Measurements from ENCODE around the gene TRAK1. TPM values are rescaled to one million over a fixed set of nuclear protein-coding genes. Genes with fewer than 3 reads are reported as not detected.
A peak's percentile ranks its signal among the peaks of the same experiment; 100 is the strongest.

Gene TRAK1
- total RNA-seq, 1 donor from 2014 or later: 35.4 TPM

DNA sequence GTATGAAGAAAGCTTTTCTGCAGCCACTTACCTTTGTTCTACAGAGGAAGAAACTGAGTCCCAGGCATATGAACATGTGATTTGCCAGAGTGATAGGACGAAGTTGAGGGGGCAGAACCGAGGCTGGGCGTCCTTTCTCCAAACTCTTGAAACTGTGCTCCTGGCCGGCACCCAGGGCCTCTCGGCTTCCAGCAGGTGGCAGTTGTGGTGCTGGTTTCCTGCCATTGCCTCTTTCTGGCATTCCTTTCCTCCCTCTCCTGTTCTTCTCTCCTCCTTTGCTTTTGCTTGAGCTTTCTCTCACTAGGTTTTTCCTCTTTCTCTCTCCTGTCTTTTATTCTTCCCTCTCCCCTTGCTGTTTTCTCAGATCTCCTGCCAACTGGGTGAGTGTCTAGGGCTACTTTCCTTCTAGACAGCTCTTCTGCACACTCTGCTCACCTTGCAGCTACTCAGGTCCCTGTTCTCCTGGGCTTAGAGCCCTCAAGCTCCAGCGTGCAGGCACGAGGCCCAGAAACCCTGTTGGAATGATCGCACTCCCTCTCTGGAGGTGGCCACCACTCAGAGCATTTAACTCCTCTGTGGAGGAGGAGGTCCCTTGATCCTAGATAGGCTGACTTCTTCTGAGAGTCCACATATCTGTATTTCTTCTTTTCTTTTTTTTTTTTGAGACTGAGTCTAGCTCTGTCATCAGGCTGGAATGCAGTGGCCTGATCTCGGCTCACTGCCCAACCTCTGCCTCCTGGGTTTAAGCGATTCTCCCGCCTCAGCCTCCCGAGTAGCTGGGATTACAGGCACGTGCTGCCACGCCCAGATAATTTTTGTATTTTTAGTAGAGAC lies 26.2 kb downstream of the TRAK1 start:
- Mint-ChIP-seq H3K4me3 (no peak overlapping the region), H3K27ac (peak overlapping the region; percentile 23), H3K27me3 (no peaks in the 10 kb centered on the region), H3K4me1 (peaks cover 10% of the 10 kb centered on the region), H3K36me3 (ENCODE audit: low read depth) (no peaks in the 10 kb centered on the region), H3K9me3 (no peaks in the 10 kb centered on the region)
- DNase-seq: peak; percentile 67
- intact Hi-C loops (cut with micrococcal nuclease): loop anchor here (5.0 kb wide), 1 partner anchor 325 kb away; no protein-coding TSS in a partner anchor

DNA sequence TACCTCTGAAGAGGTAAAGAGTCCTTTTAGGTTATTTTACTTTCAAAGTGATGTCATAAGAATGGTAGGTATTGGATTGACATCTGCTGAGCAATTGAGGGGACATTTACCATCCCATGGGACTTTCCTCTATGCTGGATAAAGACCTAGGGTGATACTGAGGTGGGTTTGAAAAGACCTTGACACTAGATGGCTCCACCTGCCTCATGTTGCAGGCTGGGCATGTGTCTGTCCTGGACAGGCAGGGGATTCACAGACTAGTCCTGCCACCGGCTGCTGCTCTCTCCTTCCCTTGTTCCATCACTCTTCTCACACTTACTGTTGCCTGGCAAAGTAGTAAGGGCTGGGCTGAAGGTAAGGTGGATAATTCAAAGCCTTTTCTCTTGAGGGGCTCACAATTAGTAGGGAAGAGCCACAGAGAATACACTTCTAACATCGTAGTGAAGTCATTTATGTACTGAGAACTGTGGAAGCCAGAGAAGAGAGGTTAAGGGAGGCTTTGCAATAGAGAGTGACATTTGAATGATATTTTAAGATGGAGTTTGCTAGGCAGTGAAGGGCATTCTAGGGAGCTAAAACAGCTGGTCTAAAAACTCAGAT lies 27.7 kb downstream of the TRAK1 start:
- peaks cover 16% of the 10 kb centered on the region for H3K4me1 Mint-ChIP-seq
- no peaks in the 10 kb centered on the region for H3K9me3 Mint-ChIP-seq
- peak; percentile 71 for DNase-seq
- no peak overlapping the region for H3K27ac Mint-ChIP-seq
- H3K4me3 Mint-ChIP-seq: no peak overlapping the region
- no peaks in the 10 kb centered on the region for H3K27me3 Mint-ChIP-seq
- intact Hi-C loops (cut with micrococcal nuclease): loop anchor here (1.0 to 5.0 kb wide), 2 partner anchors 72 to 323 kb away; no protein-coding TSS in a partner anchor
- no peaks in the 10 kb centered on the region for H3K36me3 Mint-ChIP-seq (ENCODE audit: low read depth)

DNA sequence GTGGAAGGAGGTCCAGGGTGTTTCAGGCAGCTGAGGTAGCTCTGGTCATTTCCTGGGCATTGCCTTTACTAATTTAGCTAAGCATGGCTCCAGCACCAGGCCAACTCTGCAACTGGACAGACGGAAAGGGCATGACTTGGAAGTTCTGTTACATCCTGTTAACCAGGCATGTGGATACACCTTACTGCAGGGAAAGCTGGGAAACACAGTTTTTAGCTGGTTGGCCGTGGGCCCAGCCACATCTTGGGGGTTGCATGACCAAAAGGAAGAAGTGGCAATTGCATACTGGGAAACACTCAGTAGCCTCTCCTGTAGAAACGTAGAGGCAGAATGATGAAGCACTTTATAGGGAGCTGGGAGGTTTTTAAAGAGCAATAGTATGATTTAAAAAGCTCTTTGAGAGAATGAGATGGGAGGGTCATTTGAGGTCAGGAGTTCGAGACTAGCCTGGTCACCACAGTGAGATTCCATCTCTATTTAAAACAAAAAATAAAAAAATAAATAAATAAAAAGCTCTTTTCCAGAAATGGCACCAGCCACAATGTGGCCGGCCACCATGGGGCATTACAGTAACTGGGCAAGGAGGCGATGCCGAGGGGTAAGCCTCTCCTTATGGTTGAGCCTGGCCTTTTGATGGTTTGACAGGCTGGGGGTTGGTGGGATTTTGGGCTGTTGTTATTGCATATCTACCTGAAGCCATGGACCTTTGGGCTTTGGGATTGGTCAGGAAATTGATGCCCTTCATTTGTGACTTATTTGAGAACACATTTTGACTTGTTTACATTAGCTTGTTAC lies 28.6 kb downstream of the TRAK1 start:
- Mint-ChIP-seq H3K27me3 (no peaks in the 10 kb centered on the region), H3K4me1 (peaks cover 16% of the 10 kb centered on the region), H3K36me3 (ENCODE audit: low read depth) (peaks cover 2% of the 10 kb centered on the region), H3K27ac (no peak overlapping the region), H3K4me3 (no peak overlapping the region), H3K9me3 (no peaks in the 10 kb centered on the region)
- intact Hi-C loops (cut with micrococcal nuclease): loop anchor here (1.0 to 5.0 kb wide), 2 partner anchors 72 to 323 kb away; no protein-coding TSS in a partner anchor
- no peak for DNase-seq

DNA sequence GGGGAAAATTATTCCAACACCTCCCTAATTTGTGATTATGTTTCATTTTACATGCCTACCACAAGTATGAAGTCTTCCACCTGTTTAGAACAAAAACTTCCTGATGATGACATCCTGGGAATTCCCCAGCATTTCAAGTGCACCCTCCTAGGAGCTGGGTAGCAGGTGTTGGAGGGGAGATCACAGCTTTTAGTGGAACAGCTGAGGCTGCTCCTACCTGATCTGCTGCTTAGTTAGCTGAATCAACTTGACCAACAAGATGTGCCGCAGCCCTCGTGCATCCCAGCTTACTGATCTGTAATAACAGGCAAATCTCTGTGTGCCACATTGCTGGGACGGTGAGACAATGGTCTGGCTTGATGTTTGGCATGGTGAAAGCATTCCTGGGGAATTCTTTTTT lies 29.7 kb downstream of the TRAK1 start:
- Mint-ChIP-seq H3K27me3 (no peaks in the 10 kb centered on the region), H3K27ac (no peak overlapping the region), H3K36me3 (ENCODE audit: low read depth) (peaks cover 12% of the 10 kb centered on the region), H3K9me3 (no peaks in the 10 kb centered on the region), H3K4me1 (peaks cover 16% of the 10 kb centered on the region), H3K4me3 (no peak overlapping the region)
- intact Hi-C loops (cut with micrococcal nuclease): no loop called here
- no peak for DNase-seq

DNA sequence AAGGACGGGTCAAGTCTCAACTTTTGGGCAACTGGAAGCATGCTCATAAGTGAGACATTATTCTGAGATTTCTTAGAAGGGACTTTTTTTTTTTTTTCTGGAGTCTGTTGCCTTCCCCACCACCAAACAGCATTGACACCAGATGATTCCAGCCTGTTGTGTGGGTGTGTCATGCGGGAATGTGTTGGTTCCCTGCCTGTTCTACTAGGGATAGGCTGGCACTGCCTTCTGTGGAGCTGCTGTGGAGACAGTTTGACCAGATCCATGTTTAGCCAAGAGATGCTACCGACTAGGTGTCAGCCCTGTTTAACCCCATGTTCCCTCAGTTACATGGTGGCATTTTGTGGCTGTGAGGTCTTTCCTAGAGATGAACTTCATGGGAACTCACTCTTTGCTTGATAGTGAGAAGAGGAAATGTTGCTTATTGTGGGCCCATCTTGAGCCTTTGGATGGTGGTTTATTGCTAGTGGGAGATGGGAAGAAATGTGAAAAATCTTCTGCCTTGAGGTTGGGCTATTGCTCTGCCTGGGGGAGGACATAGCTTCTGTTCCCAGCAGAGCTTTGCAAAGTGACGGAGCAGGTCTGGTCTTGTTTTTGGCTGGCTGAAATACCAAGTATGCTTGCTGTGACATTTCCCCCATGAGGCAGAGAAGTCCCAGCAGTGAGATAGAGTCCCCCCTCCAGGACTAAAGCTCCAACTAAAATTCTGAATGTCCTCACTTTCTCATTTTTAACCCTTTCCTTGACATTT lies 31.3 kb downstream of the TRAK1 start:
- Mint-ChIP-seq H3K27ac (no peak overlapping the region), H3K36me3 (ENCODE audit: low read depth) (peaks cover 22% of the 10 kb centered on the region), H3K9me3 (no peaks in the 10 kb centered on the region), H3K4me3 (no peak overlapping the region), H3K4me1 (peaks cover 14% of the 10 kb centered on the region), H3K27me3 (no peaks in the 10 kb centered on the region)
- intact Hi-C loops (cut with micrococcal nuclease): no loop called here
- no peak for DNase-seq

DNA sequence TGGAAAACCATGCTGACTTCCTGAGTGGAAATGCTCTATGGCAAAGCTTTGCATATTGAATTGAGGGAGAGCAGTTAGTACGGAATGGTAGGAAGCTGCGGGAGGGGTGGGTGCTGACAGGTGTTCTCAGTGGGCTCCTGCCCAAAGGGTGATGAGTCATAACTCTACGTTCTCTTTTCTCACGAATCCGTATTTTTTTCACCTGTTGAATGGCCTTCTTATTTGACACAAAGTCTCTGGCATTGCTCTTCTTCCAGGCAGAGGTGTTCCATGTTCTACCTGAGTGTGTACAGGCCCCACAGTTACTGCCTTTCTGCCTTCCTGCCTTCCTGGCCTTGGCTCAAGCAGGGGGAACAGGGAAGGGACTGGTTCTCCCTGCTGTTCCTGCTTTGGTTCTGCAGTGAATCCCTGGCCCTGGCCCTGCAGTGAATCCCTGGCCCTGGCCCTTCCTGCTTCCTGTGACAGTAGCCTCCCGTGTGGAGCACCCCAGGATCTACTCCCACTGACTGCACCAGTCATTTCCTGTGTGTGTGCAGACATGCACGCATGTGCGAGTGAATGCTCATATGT lies 31.9 kb downstream of the TRAK1 start:
- DNase-seq: no peak
- H3K27me3 Mint-ChIP-seq: no peaks in the 10 kb centered on the region
- H3K36me3 Mint-ChIP-seq (ENCODE audit: low read depth): peaks cover 23% of the 10 kb centered on the region
- H3K4me3 Mint-ChIP-seq: no peak overlapping the region
- H3K9me3 Mint-ChIP-seq: no peaks in the 10 kb centered on the region
- intact Hi-C loops (cut with micrococcal nuclease): no loop called here
- H3K27ac Mint-ChIP-seq: peak overlapping the region; percentile 60
- H3K4me1 Mint-ChIP-seq: peaks cover 13% of the 10 kb centered on the region

DNA sequence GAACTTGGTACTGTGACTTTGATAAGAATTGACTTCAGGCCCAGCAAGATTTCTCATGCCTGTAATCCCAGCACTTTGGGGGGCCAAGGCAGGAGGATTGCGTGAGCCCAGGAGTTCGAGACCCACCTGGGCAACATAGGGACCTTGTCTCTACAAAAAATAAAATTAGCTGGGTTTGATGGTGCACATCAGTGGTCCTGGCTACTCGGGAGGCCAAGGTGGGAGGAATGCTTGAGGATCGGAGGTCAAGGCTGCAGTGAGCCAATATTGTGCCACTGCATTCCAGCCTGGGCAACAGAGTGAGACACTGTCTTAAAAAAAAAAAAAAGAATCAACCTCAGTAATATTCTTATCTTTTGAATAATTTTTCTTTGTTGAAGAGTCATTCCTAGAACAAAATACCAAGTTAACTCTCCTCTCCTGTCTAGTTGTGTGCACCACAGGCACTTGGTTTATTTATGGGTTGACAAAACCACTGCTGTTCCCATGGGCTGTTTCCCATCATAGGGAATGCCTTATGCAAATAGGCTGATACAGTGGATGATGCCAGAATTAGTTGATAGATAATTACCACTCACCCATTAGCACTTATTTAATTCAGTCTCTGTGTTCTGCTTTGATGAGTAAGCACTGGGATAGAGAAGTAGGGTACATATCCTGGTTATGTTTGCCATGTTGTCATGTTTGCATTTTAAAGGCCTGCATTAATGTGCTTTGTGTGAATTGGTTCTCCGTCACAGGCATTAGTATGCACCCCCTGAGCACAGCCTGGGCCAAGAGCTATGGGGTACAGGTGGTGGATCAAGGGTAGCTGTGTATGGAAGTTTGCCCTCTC lies 32.9 kb downstream of the TRAK1 start:
- no peak for DNase-seq
- peaks cover 25% of the 10 kb centered on the region for H3K36me3 Mint-ChIP-seq (ENCODE audit: low read depth)
- no peaks in the 10 kb centered on the region for H3K27me3 Mint-ChIP-seq
- intact Hi-C loops (cut with micrococcal nuclease): no loop called here
- peaks cover 14% of the 10 kb centered on the region for H3K4me1 Mint-ChIP-seq
- no peak overlapping the region for H3K4me3 Mint-ChIP-seq
- H3K9me3 Mint-ChIP-seq: no peaks in the 10 kb centered on the region
- no peak overlapping the region for H3K27ac Mint-ChIP-seq

DNA sequence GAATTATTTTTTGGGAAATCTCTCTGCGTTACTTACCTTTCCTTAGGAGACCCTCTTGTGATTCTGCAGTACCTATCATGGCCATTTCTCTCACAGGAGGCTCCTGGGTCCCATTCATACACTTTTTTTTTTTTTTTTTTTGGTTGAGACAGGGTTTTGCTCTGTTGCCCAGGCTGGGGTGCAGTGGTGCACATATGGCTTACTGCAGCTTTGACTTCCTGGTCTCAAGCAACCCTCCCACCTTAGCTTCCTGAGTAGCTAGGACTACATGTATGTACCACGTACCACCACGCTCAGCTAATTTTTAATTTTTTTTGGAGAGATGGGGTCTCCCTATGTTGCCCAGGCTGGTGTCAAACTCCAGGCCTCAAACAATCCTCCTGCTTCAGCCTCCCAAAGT lies 36.1 kb downstream of the TRAK1 start:
- H3K4me3 Mint-ChIP-seq: no peak overlapping the region

DNA sequence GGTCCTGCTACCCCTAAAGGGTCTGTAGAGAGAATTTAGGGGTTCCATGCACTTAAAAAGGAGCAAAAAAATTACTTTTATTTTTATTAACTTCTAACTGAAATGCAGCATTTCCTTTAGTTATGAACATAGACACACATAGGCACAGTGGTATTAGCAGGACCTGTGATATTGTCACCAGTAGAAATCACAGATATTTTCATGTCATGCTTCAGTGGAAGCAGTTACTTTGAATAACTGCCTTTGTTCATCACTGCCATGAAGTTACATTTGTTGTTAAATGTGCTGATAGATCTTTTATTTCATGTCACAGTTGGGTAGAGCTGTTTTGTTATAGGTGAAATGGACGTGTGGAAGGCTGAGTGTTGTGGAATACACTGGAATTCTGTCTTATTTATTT lies 37.4 kb downstream of the TRAK1 start:
- no peaks in the 10 kb centered on the region for H3K9me3 Mint-ChIP-seq
- H3K27ac Mint-ChIP-seq: no peak overlapping the region
- H3K4me3 Mint-ChIP-seq: no peak overlapping the region
- DNase-seq: no peak
- intact Hi-C loops (cut with micrococcal nuclease): no loop called here
- H3K4me1 Mint-ChIP-seq: peaks cover 6% of the 10 kb centered on the region
- H3K36me3 Mint-ChIP-seq (ENCODE audit: low read depth): peaks cover 33% of the 10 kb centered on the region
- no peaks in the 10 kb centered on the region for H3K27me3 Mint-ChIP-seq

More for the DNA sequence above, 36.1 kb downstream of the TRAK1 start:
- no peak overlapping the region for H3K27ac Mint-ChIP-seq
- intact Hi-C loops (cut with micrococcal nuclease): no loop called here
- no peak for DNase-seq
- H3K27me3 Mint-ChIP-seq: no peaks in the 10 kb centered on the region
- H3K36me3 Mint-ChIP-seq (ENCODE audit: low read depth): peaks cover 29% of the 10 kb centered on the region
- H3K4me1 Mint-ChIP-seq: peaks cover 11% of the 10 kb centered on the region
- no peaks in the 10 kb centered on the region for H3K9me3 Mint-ChIP-seq

DNA sequence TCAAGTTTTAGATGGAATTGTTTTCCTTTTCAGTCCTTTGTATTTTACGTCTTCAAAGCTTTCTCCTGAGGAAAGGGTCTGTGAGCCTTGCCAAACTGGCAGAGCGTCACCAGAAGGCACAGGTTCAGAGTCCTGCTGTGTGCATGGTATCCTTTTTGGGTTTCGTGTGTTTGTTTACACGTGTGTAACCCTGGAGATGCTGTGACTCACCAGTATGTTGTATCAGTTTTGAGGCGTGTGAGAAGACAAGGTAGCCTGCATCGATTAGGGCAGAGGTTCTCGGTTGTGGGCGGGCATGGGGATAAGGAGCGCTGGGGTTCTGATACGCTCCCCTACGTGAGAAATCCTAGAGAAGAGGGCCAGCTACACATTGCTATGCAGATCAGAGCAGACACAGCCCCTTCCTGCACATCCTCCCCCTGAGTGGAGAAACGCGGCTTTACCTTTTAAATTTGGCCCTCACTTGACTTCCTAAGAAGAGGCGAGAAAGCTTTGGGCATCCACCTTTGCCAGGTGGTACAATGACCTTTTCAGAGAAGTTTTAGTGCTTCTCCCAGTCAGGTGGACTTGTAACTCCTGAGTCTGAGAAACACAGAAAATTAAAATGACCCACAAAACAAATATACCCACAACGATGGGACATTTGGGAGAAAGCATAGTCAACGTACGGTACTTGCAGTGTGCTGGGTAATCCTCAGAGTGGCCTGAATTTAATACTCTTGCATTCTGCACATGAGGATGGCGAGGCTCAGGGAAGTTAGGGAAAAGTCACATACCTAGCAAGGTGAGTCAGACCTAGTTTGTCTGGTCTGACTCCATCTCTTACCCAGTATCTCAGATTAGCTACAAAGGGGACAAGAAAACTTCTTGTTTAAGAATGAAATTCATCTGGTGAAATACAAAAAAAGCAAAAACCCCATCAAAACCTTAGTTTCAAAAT lies 38.1 kb downstream of the TRAK1 start:
- peaks cover 5% of the 10 kb centered on the region for H3K4me1 Mint-ChIP-seq
- H3K27me3 Mint-ChIP-seq: no peaks in the 10 kb centered on the region
- no peak overlapping the region for H3K4me3 Mint-ChIP-seq
- no peaks in the 10 kb centered on the region for H3K9me3 Mint-ChIP-seq
- H3K27ac Mint-ChIP-seq: peak overlapping the region; percentile 14
- H3K36me3 Mint-ChIP-seq (ENCODE audit: low read depth): peaks cover 33% of the 10 kb centered on the region
- intact Hi-C loops (cut with micrococcal nuclease): no loop called here
- DNase-seq: no peak

DNA sequence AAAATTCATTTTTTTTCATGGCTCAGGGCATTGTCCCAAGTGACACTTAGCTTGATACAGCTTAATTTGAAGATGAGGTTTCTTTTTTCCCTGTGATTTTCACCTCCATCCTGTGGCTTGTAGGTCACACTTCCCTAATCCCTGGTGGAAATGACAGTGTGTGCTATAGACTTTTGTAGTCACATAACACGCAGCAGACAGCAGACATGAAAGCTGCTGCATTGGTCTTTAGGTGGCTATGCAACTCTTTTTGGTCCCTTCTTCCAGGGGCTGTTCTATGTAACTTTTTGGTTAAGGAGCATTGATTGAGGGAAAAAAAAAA lies 38.8 kb downstream of the TRAK1 start:
- Mint-ChIP-seq H3K4me3 (no peak overlapping the region), H3K36me3 (ENCODE audit: low read depth) (peaks cover 29% of the 10 kb centered on the region), H3K9me3 (no peaks in the 10 kb centered on the region), H3K27ac (no peak overlapping the region), H3K27me3 (no peaks in the 10 kb centered on the region), H3K4me1 (peaks cover 5% of the 10 kb centered on the region)
- intact Hi-C loops (cut with micrococcal nuclease): no loop called here
- no peak for DNase-seq
